Endothelial cell of umbilical vein (primary cell): Measurements from ENCODE around the gene SLC25A48. TPM values are rescaled to one million over a fixed set of nuclear protein-coding genes. Genes with fewer than 3 reads are reported as not detected.

ENCODE experiments used
- BruUV-seq: library from RNA; stranded (reverse); fragments of 400-500 nt; replicated peaks from 2 replicates; lab custom pipeline; 2021; lab: Mats Ljungman, UMichigan
- CTCF ChIA-PET: fragments of 300-600, 350-600 bp; sonication (Branson Sonifier 250); formaldehyde crosslinking; loops from one replicate; lab custom pipeline; 2021; ENCODE audit warnings: antibody characterized with exemption, inconsistent platforms; lab: Charles Lee
- POLR2A ChIA-PET: fragments of 300-600, 350-600 bp; sonication (Branson Sonifier 250); formaldehyde crosslinking; loops from one replicate; lab custom pipeline; 2021; ENCODE audit warnings: antibody characterized with exemption, inconsistent platforms; lab: Charles Lee
- DNase-seq: peaks from one replicate; pipeline ENCODE4 v3.0.0-alpha.2; 2011; ENCODE audit warnings: low read depth, low spot score
- FAIRE-seq: peaks from 2 replicates; lab custom pipeline; 2011; peaks lifted over from hg19 to GRCh38; lab: Jason Lieb, UNC
- H2AFZ ChIP-seq: 2 replicates; pipeline ENCODE4 v1.6.0; 2012; ENCODE audit warnings: low read depth, low read length, control low read depth, inconsistent platforms
- H3K27ac ChIP-seq: 2 replicates; pipeline ENCODE4 v1.5.1; 2011; ENCODE audit warnings: low read depth, mild to moderate bottlenecking, control low read depth, low read length, moderate library complexity; ENCODE audit not compliant: insufficient read depth
- H3K27me3 ChIP-seq, 2 experiments: 2 replicates each; pipeline versions ENCODE4 v1.6.0 to v1.6.1; 2011; ENCODE audit warnings: low read length in 2 of 2, mixed read lengths in 1 of 2; ENCODE audit not compliant: control insufficient read depth in 2 of 2, insufficient read depth in 2 of 2
- H3K36me3 ChIP-seq, 2 experiments: 2 replicates in 1 of 2; 3 replicates in 1 of 2; pipeline ENCODE4 v1.5.1; 2011; ENCODE audit warnings: low read length in 2 of 2, mild to moderate bottlenecking in 1 of 2, moderate library complexity in 1 of 2; ENCODE audit not compliant: control insufficient read depth in 2 of 2, insufficient read depth in 2 of 2; ENCODE audit errors: extremely low read depth in 1 of 2
- H3K4me1 ChIP-seq: 3 replicates; pipeline ENCODE4 v1.5.1; 2011; ENCODE audit warnings: mild to moderate bottlenecking, low read length; ENCODE audit not compliant: control insufficient read depth, insufficient read depth; ENCODE audit errors: extremely low read depth
- H3K4me2 ChIP-seq: 2 replicates; pipeline ENCODE4 v1.6.1; 2011; ENCODE audit warnings: low read length, control low read depth, mixed read lengths; ENCODE audit not compliant: insufficient read depth
- H3K4me3 ChIP-seq, 3 experiments: fragments of 200-600 bp in 1 of 3; sonication (generic), shearing (Covaris generic) in 1 of 3; replicated peaks in 1 of 3; 2 replicates each; pipeline ENCODE4 v1.5.1; 2011 to 2016; ENCODE audit warnings: control low read depth in 3 of 3, low read length in 3 of 3, mild to moderate bottlenecking in 2 of 3, inconsistent platforms in 1 of 3, low read depth in 1 of 3, moderate library complexity in 1 of 3; ENCODE audit not compliant: insufficient read depth in 1 of 3
- H3K79me2 ChIP-seq: 2 replicates; pipeline ENCODE4 v1.6.0; 2012; ENCODE audit warnings: low read length, inconsistent platforms; ENCODE audit not compliant: control insufficient read depth, insufficient read depth
- H3K9ac ChIP-seq: replicated peaks from 2 replicates; pipeline ENCODE3; 2011; ENCODE audit warnings: low read length, control low read depth; ENCODE audit not compliant: insufficient read depth; ENCODE audit errors: extremely low read depth
- H3K9me1 ChIP-seq: replicated peaks from 3 replicates; pipeline ENCODE4 v1.6.0; 2011; ENCODE audit warnings: mild to moderate bottlenecking, low read length; ENCODE audit not compliant: control insufficient read depth, insufficient read depth; ENCODE audit errors: extremely low read depth
- H3K9me3 ChIP-seq: replicated peaks from 2 replicates; pipeline ENCODE4 v1.5.1; 2012; ENCODE audit warnings: low read length, inconsistent platforms; ENCODE audit not compliant: control insufficient read depth, insufficient read depth
- H4K20me1 ChIP-seq: replicated peaks from 2 replicates; pipeline ENCODE3; 2011; ENCODE audit warnings: mild to moderate bottlenecking, low read length; ENCODE audit not compliant: control insufficient read depth, insufficient read depth; ENCODE audit errors: extremely low read depth
- EZH2 ChIP-seq: IDR thresholded peaks from 2 replicates; pipeline ENCODE4 v1.6.1; 2012; ENCODE audit warnings: borderline replicate concordance, low read depth, mild to moderate bottlenecking, moderate library complexity, low read length, inconsistent platforms; ENCODE audit not compliant: severe bottlenecking
- FOS ChIP-seq: IDR thresholded peaks from 2 replicates; pipeline ENCODE4 v1.6.1; 2011; ENCODE audit warnings: mild to moderate bottlenecking, low read length, moderate library complexity, borderline replicate concordance; ENCODE audit not compliant: insufficient read depth
- GATA2 ChIP-seq: IDR thresholded peaks from 2 replicates; pipeline ENCODE4 v1.7.0; 2011; ENCODE audit warnings: low read depth, mild to moderate bottlenecking, moderate library complexity, mixed read lengths, low read length; ENCODE audit not compliant: insufficient read length, insufficient read depth
- MYC ChIP-seq: IDR thresholded peaks from one replicate; pipeline ENCODE4 v1.6.1; 2011; ENCODE audit warnings: mild to moderate bottlenecking, low read depth, low read length
- dilution Hi-C: fragments of 300-500 bp; cut with MboI; formaldehyde crosslinking; loops from one replicate; pipeline ENCODE4 v1.15.0; 2019; ENCODE audit warnings: low sequenced_read_pairs; ENCODE audit not compliant: extremely low pct_ligation_motif_present
- intact Hi-C: fragments of 100-400 bp; cut with micrococcal nuclease; formaldehyde crosslinking; loops from one replicate; pipeline ENCODE4 v1.10.0; 2022
- polyA plus RNA-seq, 4 experiments: library from polyadenylated mRNA; depleted of rRNA in 3 of 4; stranded (reverse) in 3 of 4; unstranded in 1 of 4; fragments of >200 nt; gene quantifications; 2 replicates each; pipeline versions ENCODE4 v1.2.1 to v1.2.3, GENCODE V29; 2011 to 2012; ENCODE audit warnings: missing spikeins in 1 of 4
- total RNA-seq: library from RNA; stranded (reverse); gene quantifications from 2 replicates; pipeline ENCODE4 v1.2.3, GENCODE V29; 2021

The SLC25A48 gene
- total and polyA plus RNA-seq, 2 donors (not counting 3 experiments of a cell fraction or from before 2014, with no cell fraction given), result not detected

DNA sequence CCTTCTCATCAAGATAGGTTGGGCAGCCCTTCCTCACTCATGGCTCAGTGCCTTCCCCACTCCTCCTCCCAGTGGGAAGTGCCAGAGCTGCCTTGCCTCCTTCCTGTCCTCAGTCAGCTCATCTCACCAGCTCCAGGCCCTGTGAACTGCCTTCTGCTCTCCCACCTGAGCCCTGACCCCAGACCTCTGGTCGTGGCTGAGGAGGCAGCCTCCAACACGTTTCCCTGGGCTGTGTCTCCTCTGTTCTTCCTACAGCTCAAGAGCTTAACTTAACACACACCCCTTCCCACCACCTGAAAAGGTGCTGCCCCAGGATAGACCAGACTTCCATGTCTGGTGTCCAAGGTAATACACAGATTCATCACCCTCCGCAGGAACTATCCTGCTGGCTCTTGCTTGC lies 40.0 kb downstream of the SLC25A48 start:
- Histone ChIP-seq H3K36me3 (no peaks in the 10 kb centered on the region), H3K27me3 (no peaks in the 10 kb centered on the region), H3K27ac (no peak overlapping the region), H2AFZ (no peak overlapping the region), H3K4me1 (no peaks in the 10 kb centered on the region), H3K79me2 (no peaks in the 10 kb centered on the region), H3K9me1 (no peaks in the 10 kb centered on the region), H3K9ac (no peak overlapping the region), H3K4me2 (no peak overlapping the region), H4K20me1 (no peaks in the 10 kb centered on the region), H3K9me3 (no peaks in the 10 kb centered on the region), H3K4me3 (no peak overlapping the region)
- ChIA-PET CTCF (interaction anchor here (2.0 kb wide), 1 partner anchor 208 kb away, joined by 5 read pairs; no protein-coding TSS in a partner anchor), POLR2A (no interaction called here)
- intact Hi-C loops (no loop called here), dilution Hi-C loops (no loop called here)
- TF ChIP-seq MYC (no peak), EZH2 (no peak), FOS (no peak)
- no TSS peak for BruUV-seq
- no peak for FAIRE-seq
- no peak for DNase-seq

DNA sequence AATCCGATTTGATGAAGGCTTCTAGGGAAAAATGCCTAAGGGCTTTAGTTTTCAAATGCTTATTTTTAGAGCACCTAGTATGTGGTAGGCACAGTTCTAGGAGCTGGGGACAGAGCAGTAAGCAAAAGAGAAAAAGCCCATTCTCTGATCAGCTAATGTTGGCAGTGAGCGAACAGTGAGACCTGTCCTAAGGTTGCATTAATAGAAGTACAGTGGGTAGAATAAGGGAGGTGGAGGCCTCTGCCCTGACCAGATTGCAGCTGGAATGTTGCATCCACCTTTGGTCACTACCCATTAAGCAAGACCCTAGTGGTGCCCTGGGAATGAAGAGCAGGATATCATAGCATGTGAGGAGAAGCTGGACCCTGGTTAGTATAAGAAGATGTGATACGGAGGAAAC lies 41.1 kb downstream of the SLC25A48 start:
- no peak for FAIRE-seq
- Histone ChIP-seq H4K20me1 (no peaks in the 10 kb centered on the region), H2AFZ (no peak overlapping the region), H3K9me1 (no peaks in the 10 kb centered on the region), H3K79me2 (no peaks in the 10 kb centered on the region), H3K27ac (no peak overlapping the region), H3K36me3 (no peaks in the 10 kb centered on the region), H3K27me3 (no peaks in the 10 kb centered on the region), H3K4me1 (no peaks in the 10 kb centered on the region), H3K9ac (no peak overlapping the region), H3K9me3 (no peaks in the 10 kb centered on the region), H3K4me2 (no peak overlapping the region), H3K4me3 (no peak overlapping the region)
- TF ChIP-seq GATA2 (no peak), MYC (no peak)
- dilution Hi-C loops (no loop called here), intact Hi-C loops (no loop called here)
- DNase-seq, result no peak
- CTCF ChIA-PET, result interaction anchor here (1.9 kb wide), 1 partner anchor 70 kb away, joined by 6 read pairs; no protein-coding TSS in a partner anchor
- POLR2A ChIA-PET, result no interaction called here
- no TSS peak for BruUV-seq
